Left kidney (tissue), 2 donors: ENCODE results near the gene MMP24. TPM values are rescaled to one million over a fixed set of nuclear protein-coding genes. Genes with fewer than 3 reads are reported as not detected.
A peak's percentile ranks its signal among the peaks of the same experiment; 100 is the strongest.

Experiments used
- DNase-seq: peaks from one replicate; pipeline ENCODE4 v3.0.0-alpha.2; 2013
- polyA plus RNA-seq: library from polyadenylated mRNA; unstranded; fragments of 120-200 nt; gene quantifications from one replicate; pipeline ENCODE4 v1.2.1, GENCODE V29; 2013; ENCODE audit not compliant: insufficient read length

The MMP24 gene
- polyA plus RNA-seq, 1 donor, result 1.8 TPM

DNA sequence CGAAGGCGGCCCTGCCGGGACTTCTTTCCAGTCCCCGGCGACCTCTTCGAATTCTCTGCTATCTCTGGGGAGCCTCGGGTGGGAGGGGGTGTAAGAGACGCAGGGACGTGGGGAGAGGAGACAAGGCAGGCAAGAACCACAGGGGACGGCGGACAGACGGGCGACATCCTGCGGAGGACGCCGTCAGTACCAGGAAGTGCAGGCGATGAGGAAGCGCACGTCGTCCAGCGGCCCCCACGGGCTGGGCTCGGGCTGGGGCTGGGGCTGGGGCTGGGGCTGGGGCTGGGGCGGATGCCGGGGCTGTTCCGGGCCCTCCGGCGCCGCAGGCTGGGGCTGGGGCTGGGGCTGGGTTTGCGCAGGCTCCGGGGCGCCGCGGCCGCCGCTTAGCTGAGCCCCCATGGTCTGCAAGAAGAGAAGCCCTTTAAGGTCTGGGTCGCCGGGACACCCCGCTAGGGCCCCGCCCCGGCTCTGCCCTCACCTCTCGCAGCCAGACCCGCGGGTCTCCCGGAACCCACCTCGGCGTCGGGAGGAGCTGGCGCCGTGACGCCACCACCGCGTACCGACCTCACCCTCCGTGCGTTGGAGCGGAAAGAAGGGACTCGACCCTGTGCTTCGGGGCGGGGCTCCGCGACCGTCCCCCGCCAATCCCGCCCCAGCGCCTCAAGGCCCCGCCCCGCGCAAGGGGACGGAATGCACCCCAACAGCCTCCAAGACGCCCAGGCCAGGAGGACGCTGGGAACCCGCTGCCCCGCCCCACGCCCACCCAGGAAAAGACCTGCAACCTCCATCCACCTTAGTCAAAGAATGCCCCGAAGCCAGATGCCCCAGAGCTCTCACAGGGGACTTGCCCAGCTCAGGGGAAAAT, 51.3 kb downstream of the MMP24 start, which contains the start of gene MMP24OS:
TSS of gene MMP24OS (minus strand) at position 592 of the 865 bp plus-strand sequence. CDS start at position 399, 193 bp downstream.
- peak; percentile 88 for DNase-seq

DNA sequence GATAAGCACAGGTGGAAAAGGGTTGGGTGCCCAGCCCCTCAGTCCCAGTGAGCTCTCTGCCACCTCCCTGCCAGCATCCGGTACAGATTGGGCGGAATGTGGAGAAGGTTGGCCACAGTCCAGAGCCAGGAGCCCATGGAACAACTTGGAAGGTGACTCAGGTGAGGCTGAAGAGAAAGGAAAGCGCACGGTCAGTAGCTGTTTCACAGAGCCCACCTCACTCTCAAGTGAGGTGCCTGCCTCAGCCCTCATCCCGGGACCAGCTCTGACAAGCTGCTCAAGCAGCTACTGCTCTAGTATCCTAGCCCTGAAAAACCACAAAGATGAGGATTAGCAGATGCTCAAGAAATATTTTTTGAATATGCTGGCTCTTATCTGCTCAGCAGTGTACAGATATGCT, 52.5 kb downstream of the MMP24 start:
- no peak for DNase-seq

GRCh38 chr20:35279533-35280174, 53.2 kb downstream of the MMP24 start:
- DNase-seq, result no peak

- no peak for DNase-seq
Measured at GRCh38 chr20:35280523-35280922, 54.0 kb downstream of the MMP24 start.

DNA sequence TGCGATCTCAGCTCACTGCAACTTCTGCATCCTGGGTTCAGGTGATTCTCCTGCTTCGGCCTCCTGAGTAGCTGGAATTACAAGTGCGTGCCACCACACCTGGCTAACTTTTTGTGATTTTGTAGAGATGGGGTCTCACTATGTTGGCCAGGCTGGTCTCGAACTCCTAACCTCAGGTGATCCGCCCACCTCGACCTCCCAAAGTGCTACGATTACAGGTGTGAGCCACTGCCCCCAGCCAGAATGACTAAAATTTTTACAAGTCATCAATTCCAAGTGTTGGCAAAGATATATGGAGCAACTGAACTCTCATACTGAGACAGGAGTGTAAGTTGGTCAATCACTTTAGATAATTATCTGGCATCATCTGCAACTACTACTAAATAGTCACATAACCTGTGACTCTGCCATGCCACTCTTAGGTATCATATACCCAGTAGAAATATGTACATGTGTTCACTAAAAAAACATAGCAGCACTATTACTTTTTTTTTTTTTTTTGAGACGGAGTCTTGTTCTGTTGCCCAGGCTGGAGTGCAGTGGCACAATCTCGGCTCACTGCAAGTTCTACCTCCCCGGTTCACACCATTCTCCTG, 55.1 kb downstream of the MMP24 start:
- no peak for DNase-seq

GRCh38 chr20:35283441-35284266, 57.2 kb downstream of the MMP24 start:
- DNase-seq, result no peak

- peak; percentile 82 for DNase-seq
Measured at GRCh38 chr20:35284267-35284991, 57.9 kb downstream of the MMP24 start, which contains the start of gene EIF6. Gene EIF6 (minus strand): TSS chr20:35284772. CDS start chr20:35284487, 285 bp downstream.

- no peak for DNase-seq
Measured at GRCh38 chr20:35284992-35285805, 58.7 kb downstream of the MMP24 start.

GRCh38 chr20:35285806-35286076, 59.3 kb downstream of the MMP24 start:
- no peak for DNase-seq

DNA sequence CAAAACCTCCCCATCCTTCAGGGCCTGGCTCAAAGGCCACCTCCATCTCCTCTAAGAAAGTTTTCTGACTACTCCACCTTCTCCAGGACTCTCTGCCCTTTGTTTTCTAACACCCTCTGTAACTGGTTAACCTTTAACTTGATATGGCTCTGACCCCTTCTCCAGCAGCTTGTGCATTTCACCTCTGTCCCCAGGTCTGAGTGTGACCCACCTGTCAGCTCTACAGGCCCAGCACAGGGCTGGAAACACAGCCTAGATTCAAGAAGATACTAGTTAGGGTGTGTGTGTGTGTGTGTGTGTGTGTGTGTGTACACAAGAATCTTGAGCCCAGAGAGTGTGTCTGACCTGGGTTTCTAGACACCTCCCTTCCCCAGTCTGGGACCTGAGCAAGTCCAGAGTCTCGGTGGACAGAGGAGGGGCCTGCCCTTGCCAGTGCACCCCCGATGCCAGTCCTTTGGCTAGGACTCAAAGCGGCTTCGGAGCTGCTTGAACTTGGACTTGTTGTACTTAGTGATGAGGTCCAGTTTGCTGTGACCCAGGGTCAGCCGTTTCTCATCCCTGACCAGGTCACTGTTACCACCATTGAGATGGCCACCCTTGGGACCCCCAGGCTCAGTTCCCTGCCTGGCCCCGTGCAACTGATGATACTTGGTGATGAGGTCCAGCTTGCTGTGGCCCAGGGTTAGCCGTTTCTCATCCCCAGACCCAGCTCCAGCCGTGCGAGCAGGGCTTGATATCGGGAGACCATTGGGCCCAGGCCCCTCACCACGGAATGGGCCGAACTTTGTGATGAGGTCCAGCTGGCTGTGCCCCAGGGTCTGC, 59.8 kb downstream of the MMP24 start:
- DNase-seq, result no peak

DNA sequence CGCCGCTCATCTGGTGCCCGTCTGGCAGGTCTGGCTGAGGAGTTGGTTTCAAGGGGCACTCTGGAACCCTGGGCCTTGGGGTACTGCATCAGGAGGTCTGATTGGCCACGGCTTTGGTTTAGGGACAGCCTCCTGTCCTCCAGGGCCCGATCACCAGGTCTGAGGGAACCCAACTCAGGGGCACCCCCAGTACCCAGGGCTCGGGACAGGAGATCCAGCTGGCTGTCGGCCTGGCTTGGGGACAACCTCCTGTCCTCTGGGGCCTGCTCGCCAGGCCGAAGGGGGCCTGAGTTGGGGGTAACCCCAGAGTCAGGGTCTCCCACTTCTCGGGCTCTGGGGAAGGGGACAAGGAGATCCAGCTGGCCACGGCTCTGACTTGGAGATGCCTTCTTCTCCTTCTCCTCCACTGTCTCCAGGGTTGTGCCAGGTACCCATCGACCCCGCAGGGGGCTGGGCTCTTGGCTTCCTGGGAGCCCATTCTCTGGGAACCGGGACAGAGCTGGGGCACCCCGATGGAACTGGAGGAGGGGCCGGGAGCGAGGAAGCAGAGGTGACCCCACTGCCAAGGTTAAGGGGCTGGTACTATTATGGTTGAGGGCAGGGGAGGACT, 60.5 kb downstream of the MMP24 start:
- DNase-seq, result no peak

DNA sequence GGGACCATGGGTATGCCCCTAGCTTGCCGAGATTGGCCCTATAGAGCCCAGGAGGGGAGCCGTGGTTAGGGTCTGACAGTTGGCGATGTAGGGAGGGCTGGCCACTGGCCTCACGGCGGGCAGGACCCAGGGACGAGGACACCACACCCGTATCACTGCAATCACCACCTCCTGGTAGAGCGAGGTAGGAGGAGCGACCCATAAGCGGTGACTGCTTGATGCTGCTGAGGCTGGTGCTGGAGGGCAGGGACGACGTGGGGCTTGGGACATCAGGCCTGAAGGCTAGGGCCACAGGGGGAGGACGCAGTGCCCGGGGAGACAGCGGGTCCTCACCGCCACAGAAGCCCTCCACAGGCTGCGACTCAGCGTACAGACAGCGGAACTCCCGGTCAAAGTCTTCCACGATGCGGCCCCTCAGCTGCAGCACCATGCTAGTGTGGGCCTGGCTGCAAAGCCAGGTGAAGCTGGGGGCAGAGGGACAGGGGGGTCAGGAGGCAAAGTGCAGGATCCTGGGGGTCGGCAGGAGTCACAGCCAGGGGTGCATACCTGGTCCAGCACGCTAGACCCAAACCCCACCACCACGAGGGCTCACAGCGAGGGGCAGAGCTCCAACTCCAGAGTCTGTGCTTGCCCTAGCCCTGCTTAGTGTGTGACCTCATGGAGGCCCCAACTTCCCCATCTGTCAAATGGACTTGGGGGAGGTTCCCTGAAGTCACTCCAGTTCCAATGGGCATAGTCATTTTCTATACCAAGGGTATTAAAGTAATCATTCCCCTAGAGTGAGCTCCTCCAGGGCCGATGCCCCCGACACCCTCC, 61.2 kb downstream of the MMP24 start:
- DNase-seq, result no peak

DNA sequence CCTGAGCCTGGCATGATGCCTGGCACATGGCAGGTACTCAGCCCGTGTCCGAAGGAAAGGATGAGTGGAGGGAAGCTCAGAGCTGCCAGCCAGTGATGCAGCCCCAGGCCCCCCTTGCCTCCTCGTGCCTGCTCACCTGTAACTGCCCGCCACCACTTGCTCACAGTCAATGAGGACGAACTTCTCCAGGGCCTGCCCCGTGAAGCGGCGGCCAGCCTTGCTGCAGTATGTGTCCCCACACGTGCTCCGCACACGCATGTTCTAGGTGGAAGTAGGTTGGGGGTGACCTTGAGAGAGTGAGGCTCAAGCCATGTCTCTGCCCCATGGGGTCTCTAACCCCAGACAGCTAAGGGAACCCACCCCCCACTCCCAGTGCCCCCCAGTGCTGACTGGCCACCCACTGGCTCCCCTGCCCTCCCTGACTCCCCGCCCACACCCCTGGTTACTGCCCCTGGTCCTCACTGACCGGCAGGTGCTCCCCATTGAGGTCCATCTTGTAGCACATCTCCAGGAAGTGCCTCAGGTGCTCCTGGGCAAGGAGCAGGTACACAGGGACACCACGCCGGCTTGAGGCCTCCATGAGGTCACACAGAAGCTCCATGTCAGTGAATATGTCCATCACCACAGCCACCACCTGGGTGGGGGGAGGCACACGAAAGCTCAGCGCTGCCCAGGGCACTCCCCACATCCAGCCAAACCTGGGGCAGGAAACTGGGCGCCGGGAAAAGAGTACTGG, 62.0 kb downstream of the MMP24 start:
- DNase-seq, result no peak

DNA sequence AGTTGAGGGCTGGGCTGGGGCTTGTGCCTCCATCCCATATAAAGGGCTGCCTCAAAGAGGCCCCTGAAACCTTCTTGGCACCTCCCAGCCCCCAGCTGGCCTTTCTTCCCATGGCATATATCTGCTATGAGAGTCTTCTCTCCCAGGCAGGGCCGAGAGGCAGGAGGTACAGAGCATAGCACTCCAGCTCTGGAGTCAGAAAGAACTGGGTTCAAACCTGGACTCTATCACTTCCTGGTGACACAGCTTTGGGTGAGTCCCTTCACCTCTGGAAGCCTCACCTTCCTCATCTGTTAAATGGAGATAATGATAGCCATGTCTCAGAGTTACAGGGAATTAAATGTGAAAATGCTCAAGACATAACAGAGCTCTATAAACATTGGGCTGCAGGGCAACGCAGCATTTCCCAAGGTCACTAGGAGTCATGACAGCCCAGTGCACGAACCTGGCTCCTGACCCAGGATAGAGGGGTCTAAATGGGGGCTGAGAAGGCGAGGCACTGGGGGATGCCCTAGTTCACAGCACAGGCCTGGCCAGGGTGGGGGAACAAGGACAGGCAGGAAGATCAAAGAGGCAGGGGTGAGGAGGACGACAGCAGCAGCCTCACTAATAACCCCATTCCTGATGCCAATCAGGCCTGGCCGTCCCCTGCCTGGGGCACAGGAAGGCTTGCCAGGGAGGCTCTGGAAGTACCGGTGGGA, 63.8 kb downstream of the MMP24 start:
- no peak for DNase-seq

- no peak for DNase-seq
Measured at GRCh38 chr20:35290887-35291417, 64.5 kb downstream of the MMP24 start.

GRCh38 chr20:35291654-35292503, 65.4 kb downstream of the MMP24 start, which contains the start of gene FAM83C:
Gene FAM83C (minus strand): TSS chr20:35292425. CDS start chr20:35292304, 121 bp downstream.
- no peak for DNase-seq
